Prostate gland (tissue), 2 donors: ENCODE results near the gene NSD1.

ENCODE experiments used
- CTCF ChIP-seq, 4 experiments: fragments of 200-600 bp in 2 of 4; fragments of 450-650 bp in 2 of 4; sonication (generic) in 2 of 4; IDR thresholded peaks; 1 replicate in 3 of 4; 2 replicates in 1 of 4; pipeline ENCODE4 v1.5.1; 2016 to 2019; ENCODE audit warnings: antibody characterized with exemption in 4 of 4, mild to moderate bottlenecking in 2 of 4, moderate library complexity in 2 of 4
- POLR2A ChIP-seq: fragments of 450-650 bp; IDR thresholded peaks from one replicate; pipeline ENCODE4 v1.6.1; 2016; ENCODE audit warnings: antibody characterized with exemption, mild to moderate bottlenecking
- POLR2AphosphoS5 ChIP-seq: sonication (generic); formaldehyde crosslinking; IDR thresholded peaks from one replicate; pipeline ENCODE4 v1.6.1; 2017; ENCODE audit warnings: antibody characterized with exemption

- no peak for TF ChIP-seq POLR2A
- no peak for TF ChIP-seq CTCF (IDR thresholded peaks at IDR 0.05)
- TF ChIP-seq POLR2AphosphoS5: no peak
Observed at GRCh38 chr5:177346820-177347219, 213.2 kb downstream of the NSD1 start.
